ENCODE measurements around the gene SCYGR7.

The SCYGR7 gene

GRCh38 chr2:227728035-227728434 lies at the start of gene SCYGR7:
Gene SCYGR7, plus strand, starts transcription at chr2:227728335. Its CDS starts 0 bp downstream, at chr2:227728335.
- DNase-seq (ENCODE audit: insufficient read length, low spot score) (no peak), FAIRE-seq (no peak)
- TF ChIP-seq CTCF (IDR thresholded peaks at IDR 0.05; ENCODE audit: insufficient read depth, missing control alignments): no peak

- DNase-seq (ENCODE audit: insufficient read length, low spot score): no peak
- no peak for FAIRE-seq
- TF ChIP-seq CTCF (IDR thresholded peaks at IDR 0.05; ENCODE audit: insufficient read depth, missing control alignments): no peak
These were observed 43.9 kb upstream of the SCYGR7 start for GRCh38 chr2:227684258-227684657.

GRCh38 chr2:227687189-227687588 lies 40.9 kb upstream of the SCYGR7 start:
- TF ChIP-seq CTCF (IDR thresholded peaks at IDR 0.05; ENCODE audit: insufficient read depth, missing control alignments): no peak
- FAIRE-seq (no peak), DNase-seq (ENCODE audit: insufficient read length, low spot score) (no peak)

GRCh38 chr2:227696990-227697679 lies 31.0 kb upstream of the SCYGR7 start:
- DNase-seq (ENCODE audit: insufficient read length, low spot score): no peak
- no peak for TF ChIP-seq CTCF (IDR thresholded peaks at IDR 0.05; ENCODE audit: insufficient read depth, missing control alignments)
- FAIRE-seq: no peak

GRCh38 chr2:227701556-227701955 lies 26.6 kb upstream of the SCYGR7 start:
- DNase-seq (ENCODE audit: insufficient read length, low spot score): no peak
- FAIRE-seq: no peak
- no peak for TF ChIP-seq CTCF (IDR thresholded peaks at IDR 0.05; ENCODE audit: insufficient read depth, missing control alignments)

GRCh38 chr2:227703280-227703732 lies 24.8 kb upstream of the SCYGR7 start:
- no peak for TF ChIP-seq CTCF (IDR thresholded peaks at IDR 0.05; ENCODE audit: insufficient read depth, missing control alignments)
- FAIRE-seq (no peak), DNase-seq (ENCODE audit: insufficient read length, low spot score) (no peak)

GRCh38 chr2:227703961-227704360 lies 24.2 kb upstream of the SCYGR7 start:
- FAIRE-seq (no peak), DNase-seq (ENCODE audit: insufficient read length, low spot score) (no peak)
- TF ChIP-seq CTCF (IDR thresholded peaks at IDR 0.05; ENCODE audit: insufficient read depth, missing control alignments): no peak
